ENCODE measurements around the gene COBLL1. TPM values are rescaled to one million over a fixed set of nuclear protein-coding genes. Genes with fewer than 3 reads are reported as not detected.
"Not testable (repeated sequence)": the region's sequence is repeated elsewhere in the genome, so short reads cannot be mapped to it uniquely, and the experiment has no call there.

Gene COBLL1
- total RNA-seq, 2 donors from 2014 or later = 16.5 to 17.3 TPM

- no peaks in the 10 kb centered on the region for H3K4me1 ChIP-seq (ENCODE audit: control insufficient read depth, insufficient read depth, low read length)
- H3K4me3 ChIP-seq (ENCODE audit: low read length) = no peak overlapping the region
- 90 to 100% methylated on average over 1 to 4 of the region's 5 CpGs for WGBS, 2 experiments (ENCODE audit: insufficient coverage in 1 of 2, insufficient read length in 1 of 2)
- no peaks in the 10 kb centered on the region for H3K27me3 ChIP-seq (ENCODE audit: control insufficient read depth, insufficient read depth, low read length, poor library complexity, severe bottlenecking)
- H3K36me3 ChIP-seq (ENCODE audit: control insufficient read depth, insufficient read depth, low read length) = no peaks in the 10 kb centered on the region
- H3K27ac ChIP-seq (ENCODE audit: low read depth, low read length) = no peak overlapping the region
- Mint-ChIP-seq H3K36me3 (ENCODE audit: low read depth) (no peaks in the 10 kb centered on the region), H3K9me3 (no peaks in the 10 kb centered on the region), H3K4me3 (no peak overlapping the region), H3K4me1 (no peaks in the 10 kb centered on the region), H3K27me3 (ENCODE audit: insufficient read depth) (no peaks in the 10 kb centered on the region), H3K27ac (no peak overlapping the region)
- TF ChIP-seq CTCF (conservative IDR thresholded peaks at IDR 0.05) = no peak
- no peak for DNase-seq
- no peaks in the 10 kb centered on the region for H3K9me3 ChIP-seq (ENCODE audit: control insufficient read depth, low read length)
- no peak overlapping the region for H3K9ac ChIP-seq (ENCODE audit: extremely low read depth, low read length, poor library complexity, severe bottlenecking)
Observed at GRCh38 chr2:164763431-164763830, 78.2 kb downstream of the COBLL1 start.

- Mint-ChIP-seq H3K4me3 (no peak overlapping the region), H3K36me3 (ENCODE audit: low read depth) (no peaks in the 10 kb centered on the region), H3K27me3 (ENCODE audit: insufficient read depth) (no peaks in the 10 kb centered on the region), H3K4me1 (no peaks in the 10 kb centered on the region), H3K27ac (no peak overlapping the region), H3K9me3 (no peaks in the 10 kb centered on the region)
- Histone ChIP-seq H3K9ac (ENCODE audit: extremely low read depth, low read length, poor library complexity, severe bottlenecking) (no peak overlapping the region), H3K4me3 (ENCODE audit: low read length) (no peak overlapping the region), H3K36me3 (ENCODE audit: control insufficient read depth, insufficient read depth, low read length) (no peaks in the 10 kb centered on the region), H3K27me3 (ENCODE audit: control insufficient read depth, insufficient read depth, low read length, poor library complexity, severe bottlenecking) (no peaks in the 10 kb centered on the region), H3K9me3 (ENCODE audit: control insufficient read depth, low read length) (no peaks in the 10 kb centered on the region), H3K4me1 (ENCODE audit: control insufficient read depth, insufficient read depth, low read length) (no peaks in the 10 kb centered on the region), H3K27ac (ENCODE audit: low read depth, low read length) (no peak overlapping the region)
- WGBS, 2 experiments (ENCODE audit: insufficient coverage in 1 of 2, insufficient read length in 1 of 2) = 94% methylated on average over 1 of the region's 1 CpG; no CpG with 5 or more reads in 1 of the 2 experiments
- no peak for TF ChIP-seq CTCF (conservative IDR thresholded peaks at IDR 0.05)
- DNase-seq = no peak
Observed at GRCh38 chr2:164761737-164762460, 79.7 kb downstream of the COBLL1 start.

- H3K9me3 ChIP-seq (ENCODE audit: control insufficient read depth, low read length); DNase-seq; H3K4me3 ChIP-seq (ENCODE audit: low read length); H3K27me3 ChIP-seq (ENCODE audit: control insufficient read depth, insufficient read depth, low read length, poor library complexity, severe bottlenecking); H3K4me1 ChIP-seq (ENCODE audit: control insufficient read depth, insufficient read depth, low read length); H3K27ac Mint-ChIP-seq; H3K36me3 ChIP-seq (ENCODE audit: control insufficient read depth, insufficient read depth, low read length); H3K36me3 Mint-ChIP-seq (ENCODE audit: low read depth); H3K9ac ChIP-seq (ENCODE audit: extremely low read depth, low read length, poor library complexity, severe bottlenecking); H3K27me3 Mint-ChIP-seq (ENCODE audit: insufficient read depth); H3K4me3 Mint-ChIP-seq; H3K9me3 Mint-ChIP-seq; H3K4me1 Mint-ChIP-seq; H3K27ac ChIP-seq (ENCODE audit: low read depth, low read length): not testable (repeated sequence)
- 91 to 99% methylated on average over 7 to 8 of the region's 9 CpGs for WGBS, 2 experiments (ENCODE audit: insufficient coverage in 1 of 2, insufficient read length in 1 of 2)
Observed at GRCh38 chr2:164761201-164761600, 80.4 kb downstream of the COBLL1 start.

- Histone ChIP-seq H3K36me3 (ENCODE audit: control insufficient read depth, insufficient read depth, low read length) (no peaks in the 10 kb centered on the region), H3K9me3 (ENCODE audit: control insufficient read depth, low read length) (no peaks in the 10 kb centered on the region), H3K4me3 (ENCODE audit: low read length) (no peak overlapping the region), H3K27me3 (ENCODE audit: control insufficient read depth, insufficient read depth, low read length, poor library complexity, severe bottlenecking) (no peaks in the 10 kb centered on the region), H3K4me1 (ENCODE audit: control insufficient read depth, insufficient read depth, low read length) (no peaks in the 10 kb centered on the region), H3K9ac (ENCODE audit: extremely low read depth, low read length, poor library complexity, severe bottlenecking) (no peak overlapping the region), H3K27ac (ENCODE audit: low read depth, low read length) (no peak overlapping the region)
- H3K4me1 Mint-ChIP-seq = no peaks in the 10 kb centered on the region
- no peak for TF ChIP-seq CTCF (conservative IDR thresholded peaks at IDR 0.05)
- H3K27ac Mint-ChIP-seq = no peak overlapping the region
- no peaks in the 10 kb centered on the region for H3K36me3 Mint-ChIP-seq (ENCODE audit: low read depth)
- no peak overlapping the region for H3K4me3 Mint-ChIP-seq
- WGBS, 2 experiments (ENCODE audit: insufficient coverage in 1 of 2, insufficient read length in 1 of 2) = 0% methylated on average over 1 to 2 of the region's 2 CpGs
- no peaks in the 10 kb centered on the region for H3K27me3 Mint-ChIP-seq (ENCODE audit: insufficient read depth)
- no peak for DNase-seq
- no peaks in the 10 kb centered on the region for H3K9me3 Mint-ChIP-seq
Observed at GRCh38 chr2:164760179-164760578, 81.4 kb downstream of the COBLL1 start.

Data from endodermal cell (in vitro differentiated cells).